Fibroblast of skin of left quadriceps (primary cell): ENCODE data around the gene RELT.

Experiments used
- DNase-seq, 2 experiments: peaks; one replicate each; pipeline ENCODE4 v3.0.0-alpha.2; 2013; ENCODE audit warnings: low read depth in 2 of 2

The RELT gene

GRCh38 chr11:73404506-73405145, 28.4 kb downstream of the RELT start:
- no peak for DNase-seq

- DNase-seq = no peak
Measured at GRCh38 chr11:73405146-73405510, 28.9 kb downstream of the RELT start.

GRCh38 chr11:73406131-73406530, 29.9 kb downstream of the RELT start:
- no peak for DNase-seq

GRCh38 chr11:73406619-73407018, 30.4 kb downstream of the RELT start:
- no peak for DNase-seq

GRCh38 chr11:73409431-73409830, 33.2 kb downstream of the RELT start:
- no peak for DNase-seq

- no peak for DNase-seq
Measured at GRCh38 chr11:73410627-73411026, 34.4 kb downstream of the RELT start.

- no peak for DNase-seq
Measured at GRCh38 chr11:73411031-73411430, 34.8 kb downstream of the RELT start.

- DNase-seq = no peak
Measured at GRCh38 chr11:73412308-73412707, 36.1 kb downstream of the RELT start.

GRCh38 chr11:73413256-73413655, 37.1 kb downstream of the RELT start:
- DNase-seq = no peak

GRCh38 chr11:73414977-73415651, 38.9 kb downstream of the RELT start:
- peak; percentile 51 for DNase-seq

GRCh38 chr11:73415854-73416615, 39.8 kb downstream of the RELT start:
- peak; percentile 73 to 74 for DNase-seq

GRCh38 chr11:73416786-73417185, 40.6 kb downstream of the RELT start:
- DNase-seq = no peak

GRCh38 chr11:73420136-73420535, 43.9 kb downstream of the RELT start:
- no peak for DNase-seq

- no peak for DNase-seq
Measured at GRCh38 chr11:73422886-73423285, 46.7 kb downstream of the RELT start.

- DNase-seq = no peak
Measured at GRCh38 chr11:73423506-73423905, 47.3 kb downstream of the RELT start.

GRCh38 chr11:73425108-73425507, 48.9 kb downstream of the RELT start:
- no peak for DNase-seq

GRCh38 chr11:73426219-73426850, 50.1 kb downstream of the RELT start:
- peak in 1 of 2 experiments; percentile 42 for DNase-seq

- no peak for DNase-seq
Measured at GRCh38 chr11:73428227-73428626, 52.0 kb downstream of the RELT start.

GRCh38 chr11:73428699-73429098, 52.5 kb downstream of the RELT start:
- no peak for DNase-seq

- DNase-seq = no peak
Measured at GRCh38 chr11:73429121-73429750, 53.0 kb downstream of the RELT start.

GRCh38 chr11:73430326-73430725, 54.1 kb downstream of the RELT start:
- DNase-seq = no peak

GRCh38 chr11:73431396-73431795, 55.2 kb downstream of the RELT start:
- no peak for DNase-seq
